ENCODE results near the gene GPR132.
A peak's percentile ranks its signal among the peaks of the same experiment; 100 is the strongest.
"Not testable (repeated sequence)": the region's sequence is repeated elsewhere in the genome, so short reads cannot be mapped to it uniquely, and the experiment has no call there.

The GPR132 gene

GRCh38 chr14:105035616-105036015 is 29.6 kb downstream of the GPR132 start:
- not testable (repeated sequence) for DNase-seq

GRCh38 chr14:105034315-105035039 is 30.8 kb downstream of the GPR132 start:
- DNase-seq = no peak

GRCh38 chr14:105033412-105033900 is 31.8 kb downstream of the GPR132 start:
- DNase-seq = not testable (repeated sequence)

- DNase-seq = not testable (repeated sequence)
Measured at GRCh38 chr14:105032451-105032901, 32.8 kb downstream of the GPR132 start.

- DNase-seq = no peak
Measured at GRCh38 chr14:105030836-105031396, 34.3 kb downstream of the GPR132 start.

GRCh38 chr14:105030194-105030593 is 35.0 kb downstream of the GPR132 start:
- DNase-seq = no peak

GRCh38 chr14:105029402-105029801 is 35.8 kb downstream of the GPR132 start:
- no peak for DNase-seq

- DNase-seq = no peak
Measured at GRCh38 chr14:105028251-105028927, 36.8 kb downstream of the GPR132 start.

- DNase-seq = not testable (repeated sequence)
Measured at GRCh38 chr14:105027718-105028117, 37.5 kb downstream of the GPR132 start.

- DNase-seq = no peak
Measured at GRCh38 chr14:105026802-105027563, 38.2 kb downstream of the GPR132 start.

GRCh38 chr14:105026033-105026785 is 39.0 kb downstream of the GPR132 start:
- no peak for DNase-seq

- no peak for DNase-seq
Measured at GRCh38 chr14:105025429-105025828, 39.8 kb downstream of the GPR132 start.

- DNase-seq = no peak
Measured at GRCh38 chr14:105023791-105024480, 41.3 kb downstream of the GPR132 start.

GRCh38 chr14:105023144-105023543 is 42.1 kb downstream of the GPR132 start:
- no peak for DNase-seq

- no peak for DNase-seq
Measured at GRCh38 chr14:105022276-105022670, 43.0 kb downstream of the GPR132 start.

- DNase-seq = peak; percentile 77
Measured at GRCh38 chr14:105021656-105022275, 43.5 kb downstream of the GPR132 start.

- DNase-seq = peak; percentile 100
Measured at GRCh38 chr14:105020815-105021655, 44.2 kb downstream of the GPR132 start, which contains the start of gene CDCA4. CDCA4 (minus strand) TSS chr14:105021083; CDS start chr14:105011929, 9,154 bp downstream.

- DNase-seq = no peak
Measured at GRCh38 chr14:105019861-105020814, 45.1 kb downstream of the GPR132 start.

- no peak for DNase-seq
Measured at GRCh38 chr14:105018414-105018813, 46.8 kb downstream of the GPR132 start.

All from NCI-H1694 (cell line).